ENCODE data around the gene VDAC2.
A peak's percentile ranks its signal among the peaks of the same experiment; 100 is the strongest.

Gene VDAC2

GRCh38 chr10:75210282-75211006 lies at the start of gene VDAC2:
TSS of gene VDAC2 (plus strand) at chr10:75210796. CDS start at chr10:75211159, 363 bp downstream.
- Histone ChIP-seq H2AFZ (ENCODE audit: low read depth) (peak within 1 kb of the TSS; percentile 86), H4K20me1 (ENCODE audit: insufficient read depth) (no peaks in the 10 kb centered on the region), H3K36me3 (ENCODE audit: insufficient read depth) (peaks cover 10% of the 10 kb centered on the region; the same call in 1 of the 2 replicates), H3K4me1 (ENCODE audit: low read depth, poor library complexity, severe bottlenecking) (peaks cover 35% of the 10 kb centered on the region), H3K9ac (peak within 1 kb of the TSS; percentile 93), H3K4me2 (peak within 1 kb of the TSS; percentile 86), H3K79me2 (ENCODE audit: insufficient read depth, low read depth) (peaks cover 47% of the 10 kb centered on the region), H3K4me3 (IDR thresholded peaks at IDR 0.05; ENCODE audit: insufficient read depth, low read depth, low read length) (no peak within 1 kb of the TSS), H3K27ac (peak within 1 kb of the TSS; percentile 96), H3K27me3 (ENCODE audit: insufficient read depth, low read depth) (no peaks in the 10 kb centered on the region)
- no peak for TF ChIP-seq CTCF (conservative IDR thresholded peaks at IDR 0.05; ENCODE audit: low read depth, low read length)

GRCh38 chr10:75165684-75166622 lies 44.6 kb upstream of the VDAC2 start:
- peak overlapping the region; percentile 93 for H3K4me2 ChIP-seq
- no peak for TF ChIP-seq CTCF (conservative IDR thresholded peaks at IDR 0.05; ENCODE audit: low read depth, low read length)

GRCh38 chr10:75166623-75166972 lies 44.0 kb upstream of the VDAC2 start:
- no peak for TF ChIP-seq CTCF (conservative IDR thresholded peaks at IDR 0.05; ENCODE audit: low read depth, low read length)
- H3K4me1 ChIP-seq (ENCODE audit: low read depth, poor library complexity, severe bottlenecking), result peaks cover 29% of the 10 kb centered on the region
- H3K79me2 ChIP-seq (ENCODE audit: insufficient read depth, low read depth), result no peaks in the 10 kb centered on the region
- no peak overlapping the region for H3K9ac ChIP-seq
- H3K4me2 ChIP-seq, result peak overlapping the region; percentile 93
- H3K27me3 ChIP-seq (ENCODE audit: insufficient read depth, low read depth), result no peaks in the 10 kb centered on the region
- no peak overlapping the region for H2AFZ ChIP-seq (ENCODE audit: low read depth)
- H3K27ac ChIP-seq, result no peak overlapping the region
- H4K20me1 ChIP-seq (ENCODE audit: insufficient read depth), result no peaks in the 10 kb centered on the region
- H3K36me3 ChIP-seq (ENCODE audit: insufficient read depth), result no peaks in the 10 kb centered on the region
- no peak overlapping the region for H3K4me3 ChIP-seq (IDR thresholded peaks at IDR 0.05; ENCODE audit: insufficient read depth, low read depth, low read length)

More at GRCh38 chr10:75165684-75166622, 44.6 kb upstream of the VDAC2 start:
- no peak overlapping the region for H2AFZ ChIP-seq (ENCODE audit: low read depth)
- no peaks in the 10 kb centered on the region for H4K20me1 ChIP-seq (ENCODE audit: insufficient read depth)
- no peak overlapping the region for H3K4me3 ChIP-seq (IDR thresholded peaks at IDR 0.05; ENCODE audit: insufficient read depth, low read depth, low read length)
- H3K27me3 ChIP-seq (ENCODE audit: insufficient read depth, low read depth), result no peaks in the 10 kb centered on the region
- no peak overlapping the region for H3K9ac ChIP-seq
- peaks cover 33% of the 10 kb centered on the region for H3K4me1 ChIP-seq (ENCODE audit: low read depth, poor library complexity, severe bottlenecking)
- H3K27ac ChIP-seq, result no peak overlapping the region
- H3K36me3 ChIP-seq (ENCODE audit: insufficient read depth), result no peaks in the 10 kb centered on the region
- H3K79me2 ChIP-seq (ENCODE audit: insufficient read depth, low read depth), result no peaks in the 10 kb centered on the region

- H4K20me1 ChIP-seq (ENCODE audit: insufficient read depth), result no peaks in the 10 kb centered on the region
- no peaks in the 10 kb centered on the region for H3K36me3 ChIP-seq (ENCODE audit: insufficient read depth)
- H2AFZ ChIP-seq (ENCODE audit: low read depth), result no peak overlapping the region
- H3K27ac ChIP-seq, result no peak overlapping the region
- no peak overlapping the region for H3K4me3 ChIP-seq (IDR thresholded peaks at IDR 0.05; ENCODE audit: insufficient read depth, low read depth, low read length)
- no peaks in the 10 kb centered on the region for H3K79me2 ChIP-seq (ENCODE audit: insufficient read depth, low read depth)
- H3K9ac ChIP-seq, result no peak overlapping the region
- TF ChIP-seq CTCF (conservative IDR thresholded peaks at IDR 0.05; ENCODE audit: low read depth, low read length), result no peak
- peaks cover 28% of the 10 kb centered on the region for H3K4me1 ChIP-seq (ENCODE audit: low read depth, poor library complexity, severe bottlenecking)
- no peaks in the 10 kb centered on the region for H3K27me3 ChIP-seq (ENCODE audit: insufficient read depth, low read depth)
- H3K4me2 ChIP-seq, result no peak overlapping the region
Measured at GRCh38 chr10:75168275-75168674, 42.3 kb upstream of the VDAC2 start.

Measured in KMS-11 (cell line).